GM18861 (cell line): ENCODE data around the gene IL17RB.

Source experiments
- ATAC-seq: cut with Tn5 transposase; IDR thresholded peaks from one replicate; pipeline ENCODE4 v1.9.1; 2021; ENCODE audit not compliant: unreplicated experiment

Gene IL17RB

GRCh38 chr3:53811143-53811927 lies 35.0 kb upstream of the IL17RB start:
- ATAC-seq = no peak

- no peak for ATAC-seq
These were observed 33.9 kb upstream of the IL17RB start for GRCh38 chr3:53812434-53812833.

- no peak for ATAC-seq
These were observed 33.1 kb upstream of the IL17RB start for GRCh38 chr3:53813229-53813628.

GRCh38 chr3:53813876-53814275 lies 32.5 kb upstream of the IL17RB start:
- no peak for ATAC-seq

GRCh38 chr3:53815067-53815466 lies 31.3 kb upstream of the IL17RB start:
- ATAC-seq = no peak

- ATAC-seq = no peak
These were observed 30.7 kb upstream of the IL17RB start for GRCh38 chr3:53815651-53816050.

GRCh38 chr3:53816425-53816824 lies 29.9 kb upstream of the IL17RB start:
- no peak for ATAC-seq

GRCh38 chr3:53817211-53817610 lies 29.2 kb upstream of the IL17RB start:
- ATAC-seq = no peak

- no peak for ATAC-seq
These were observed 28.6 kb upstream of the IL17RB start for GRCh38 chr3:53817809-53818208.

GRCh38 chr3:53818221-53819162 lies 27.9 kb upstream of the IL17RB start:
- no peak for ATAC-seq

GRCh38 chr3:53819163-53819868 lies 27.1 kb upstream of the IL17RB start:
- ATAC-seq = no peak

GRCh38 chr3:53820084-53820483 lies 26.3 kb upstream of the IL17RB start:
- no peak for ATAC-seq

- no peak for ATAC-seq
These were observed 25.4 kb upstream of the IL17RB start for GRCh38 chr3:53820756-53821580.

- ATAC-seq = no peak
These were observed 24.7 kb upstream of the IL17RB start for GRCh38 chr3:53821631-53822121.

- no peak for ATAC-seq
These were observed 24.0 kb upstream of the IL17RB start for GRCh38 chr3:53822331-53822741.

GRCh38 chr3:53823026-53823955 lies 23.1 kb upstream of the IL17RB start:
- ATAC-seq = no peak

GRCh38 chr3:53823956-53824657 lies 22.3 kb upstream of the IL17RB start:
- no peak for ATAC-seq

- ATAC-seq = no peak
These were observed 21.6 kb upstream of the IL17RB start for GRCh38 chr3:53824795-53825194.

GRCh38 chr3:53826048-53826447 lies 20.3 kb upstream of the IL17RB start:
- ATAC-seq = no peak
